Measurements from ENCODE around the gene USP24.

- no peak for TF ChIP-seq CTCF (IDR thresholded peaks at IDR 0.05)
- TF ChIP-seq POLR2A (IDR thresholded peaks at IDR 0.05): no peak
Measured at GRCh38 chr1:55103891-55104290, 111.3 kb downstream of the USP24 start.
